ENCODE data around the gene NFXL1. TPM values are rescaled to one million over a fixed set of nuclear protein-coding genes. Genes with fewer than 3 reads are reported as not detected.

Gene NFXL1
- total and polyA plus RNA-seq, 2 donors (not counting 1 experiment from before 2014, with no cell fraction given), result 5.8 to 16.5 TPM

DNA sequence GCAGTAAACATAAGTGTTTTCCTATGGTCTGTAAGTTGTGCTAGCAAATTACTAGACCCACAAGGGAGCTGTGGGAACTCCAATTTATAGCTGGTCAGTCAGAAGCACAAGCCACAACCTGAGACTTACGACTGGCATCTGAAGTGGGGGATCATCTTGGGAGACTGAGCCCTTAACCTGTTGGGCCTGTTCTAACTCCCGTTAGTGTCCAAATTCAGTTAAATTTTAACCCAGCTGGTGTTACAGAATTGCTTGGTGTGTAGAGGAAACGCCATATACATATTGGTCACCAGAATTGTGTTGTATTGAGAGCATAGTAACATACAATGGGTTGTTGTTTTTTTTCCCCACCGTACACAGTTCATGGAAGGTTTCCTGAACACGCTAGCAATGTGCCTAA is 25.1 kb upstream of the NFXL1 start:
- no peaks in the 10 kb centered on the region for H3K9me3 Mint-ChIP-seq (ENCODE audit: insufficient read depth)
- Histone ChIP-seq H3K27me3 (replicated peaks in 1 of 4; ENCODE audit: control extremely low read depth in 1 of 4, control insufficient read depth in 3 of 4, insufficient read depth in 4 of 4, low read length in 3 of 4) (peaks cover 0 to 5% (median 0%) of the 10 kb centered on the region in 4 experiments), H2AFZ (ENCODE audit: insufficient read depth, low read depth, low read length, poor library complexity, severe bottlenecking) (no peak overlapping the region), H3K4me2 (replicated peaks; ENCODE audit: low read depth, low read length, poor library complexity, severe bottlenecking) (no peak overlapping the region), H3K79me2 (ENCODE audit: control insufficient read depth, insufficient read depth, low read length) (no peaks in the 10 kb centered on the region), H3K9me3 (ENCODE audit: control extremely low read depth in 1 of 3, control insufficient read depth in 2 of 3, insufficient read depth in 1 of 3, low read length in 2 of 3) (no peaks in the 10 kb centered on the region), H3K27ac (ENCODE audit: low read length in 2 of 2) (no peak overlapping the region), H3K4me3 (ENCODE audit: control extremely low read depth in 1 of 5, extremely low read depth in 1 of 5, insufficient read depth in 1 of 5, low read depth in 2 of 5, low read length in 4 of 5) (no peak overlapping the region), H4K20me1 (ENCODE audit: control insufficient read depth, insufficient read depth, low read length, poor library complexity, severe bottlenecking) (no peaks in the 10 kb centered on the region), H3K4me1 (ENCODE audit: control insufficient read depth in 2 of 2, insufficient read depth in 2 of 2, low read length in 2 of 2) (no peaks in the 10 kb centered on the region), H3K9ac (ENCODE audit: low read length) (no peak overlapping the region), H3K36me3 (replicated peaks in 1 of 2; ENCODE audit: control extremely low read depth in 1 of 2, control insufficient read depth in 1 of 2, extremely low read depth in 1 of 2, insufficient read depth in 2 of 2, low read length in 1 of 2) (no peaks in the 10 kb centered on the region)
- intact Hi-C loops (cut with micrococcal nuclease), result no loop called here
- peaks cover 18% of the 10 kb centered on the region for H3K27me3 Mint-ChIP-seq
- ATAC-seq (ENCODE audit: low read depth) (no peak), DNase-seq (no peak)
- no peak overlapping the region for H3K27ac Mint-ChIP-seq
- TF ChIP-seq EZH2 (IDR thresholded peaks at IDR 0.05; ENCODE audit: borderline replicate concordance, insufficient read depth, low read depth, low read length, poor library complexity, severe bottlenecking), result no peak
- TF ChIP-seq, protein P1, sequence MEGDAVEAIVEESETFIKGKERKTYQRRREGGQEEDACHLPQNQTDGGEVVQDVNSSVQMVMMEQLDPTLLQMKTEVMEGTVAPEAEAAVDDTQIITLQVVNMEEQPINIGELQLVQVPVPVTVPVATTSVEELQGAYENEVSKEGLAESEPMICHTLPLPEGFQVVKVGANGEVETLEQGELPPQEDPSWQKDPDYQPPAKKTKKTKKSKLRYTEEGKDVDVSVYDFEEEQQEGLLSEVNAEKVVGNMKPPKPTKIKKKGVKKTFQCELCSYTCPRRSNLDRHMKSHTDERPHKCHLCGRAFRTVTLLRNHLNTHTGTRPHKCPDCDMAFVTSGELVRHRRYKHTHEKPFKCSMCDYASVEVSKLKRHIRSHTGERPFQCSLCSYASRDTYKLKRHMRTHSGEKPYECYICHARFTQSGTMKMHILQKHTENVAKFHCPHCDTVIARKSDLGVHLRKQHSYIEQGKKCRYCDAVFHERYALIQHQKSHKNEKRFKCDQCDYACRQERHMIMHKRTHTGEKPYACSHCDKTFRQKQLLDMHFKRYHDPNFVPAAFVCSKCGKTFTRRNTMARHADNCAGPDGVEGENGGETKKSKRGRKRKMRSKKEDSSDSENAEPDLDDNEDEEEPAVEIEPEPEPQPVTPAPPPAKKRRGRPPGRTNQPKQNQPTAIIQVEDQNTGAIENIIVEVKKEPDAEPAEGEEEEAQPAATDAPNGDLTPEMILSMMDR (IDR thresholded peaks at IDR 0.05), result no peak
- H3K4me3 Mint-ChIP-seq, result no peak overlapping the region
- no peaks in the 10 kb centered on the region for H3K4me1 Mint-ChIP-seq
- ChIA-PET CTCF (interaction anchor here (1.2 kb wide), 2 partner anchors 13 to 271 kb away, joined by 3 to 4 read pairs; no protein-coding TSS in a partner anchor), POLR2A (no interaction called here)
- WGBS (ENCODE audit: insufficient coverage), result 89% methylated on average over 5 of the region's 5 CpGs

DNA sequence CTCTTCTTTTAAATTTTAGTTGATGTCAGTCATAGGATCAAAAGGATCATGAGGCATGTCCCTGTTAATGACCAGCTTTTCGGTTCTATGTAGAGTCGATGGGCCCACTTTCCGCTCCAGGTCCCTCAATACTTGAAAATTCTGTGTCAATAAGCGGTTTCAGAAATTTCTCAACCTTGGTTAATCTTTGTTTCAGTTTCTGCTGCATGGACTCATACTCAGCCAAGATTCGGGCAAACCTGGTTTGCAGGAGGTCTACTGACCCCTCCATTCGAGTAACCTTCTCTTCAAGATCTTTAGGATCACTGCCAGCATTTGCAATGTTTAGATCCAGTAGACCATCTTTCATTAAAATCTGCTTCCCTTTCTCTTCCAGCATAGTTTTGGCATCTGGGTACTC is 22.0 kb upstream of the NFXL1 start:
- no peak overlapping the region for H3K27ac Mint-ChIP-seq
- peaks cover 0 to 10% (median 0%) of the 10 kb centered on the region in 4 experiments for H3K27me3 ChIP-seq (replicated peaks in 1 of 4; ENCODE audit: control extremely low read depth in 1 of 4, control insufficient read depth in 3 of 4, insufficient read depth in 4 of 4, low read length in 3 of 4)
- no peaks in the 10 kb centered on the region for H3K79me2 ChIP-seq (ENCODE audit: control insufficient read depth, insufficient read depth, low read length)
- H3K4me3 Mint-ChIP-seq, result no peak overlapping the region
- H3K27ac ChIP-seq (ENCODE audit: low read length in 2 of 2), result no peak overlapping the region
- no peaks in the 10 kb centered on the region for H3K4me1 ChIP-seq (ENCODE audit: control insufficient read depth in 2 of 2, insufficient read depth in 2 of 2, low read length in 2 of 2)
- H3K36me3 ChIP-seq (replicated peaks in 1 of 2; ENCODE audit: control extremely low read depth in 1 of 2, control insufficient read depth in 1 of 2, extremely low read depth in 1 of 2, insufficient read depth in 2 of 2, low read length in 1 of 2), result no peaks in the 10 kb centered on the region
- ATAC-seq (ENCODE audit: low read depth) (no peak), DNase-seq (no peak)
- TF ChIP-seq, protein P1 (IDR thresholded peaks at IDR 0.05), result no peak
- TF ChIP-seq EZH2 (IDR thresholded peaks at IDR 0.05; ENCODE audit: borderline replicate concordance, insufficient read depth, low read depth, low read length, poor library complexity, severe bottlenecking), result no peak
- H3K4me1 Mint-ChIP-seq, result no peaks in the 10 kb centered on the region
- H4K20me1 ChIP-seq (ENCODE audit: control insufficient read depth, insufficient read depth, low read length, poor library complexity, severe bottlenecking), result no peaks in the 10 kb centered on the region
- POLR2A ChIA-PET, result no interaction called here
- CTCF ChIA-PET, result interaction anchor here (0.7 kb wide), 1 partner anchor 272 kb away, joined by 5 read pairs; no protein-coding TSS in a partner anchor
- no peak overlapping the region for H3K4me2 ChIP-seq (replicated peaks; ENCODE audit: low read depth, low read length, poor library complexity, severe bottlenecking)
- H3K9ac ChIP-seq (ENCODE audit: low read length), result no peak overlapping the region
- H3K9me3 Mint-ChIP-seq (ENCODE audit: insufficient read depth), result no peaks in the 10 kb centered on the region
- H3K9me3 ChIP-seq (ENCODE audit: control extremely low read depth in 1 of 3, control insufficient read depth in 2 of 3, insufficient read depth in 1 of 3, low read length in 2 of 3), result no peaks in the 10 kb centered on the region
- H2AFZ ChIP-seq (ENCODE audit: insufficient read depth, low read depth, low read length, poor library complexity, severe bottlenecking), result no peak overlapping the region
- intact Hi-C loops (cut with micrococcal nuclease), result no loop called here
- no peak overlapping the region for H3K4me3 ChIP-seq (ENCODE audit: control extremely low read depth in 1 of 5, extremely low read depth in 1 of 5, insufficient read depth in 1 of 5, low read depth in 2 of 5, low read length in 4 of 5)
- peaks cover 18% of the 10 kb centered on the region for H3K27me3 Mint-ChIP-seq
- 94% methylated on average over 6 of the region's 6 CpGs for WGBS (ENCODE audit: insufficient coverage)
